Right cardiac atrium (tissue), 5 donors: ENCODE data around the gene CRIM1. TPM values are rescaled to one million over a fixed set of nuclear protein-coding genes. Genes with fewer than 3 reads are reported as not detected.

Experiments
- ATAC-seq, 2 donors: fragments of 200-7000 bp; cut with Tn5 transposase; one replicate each; pipeline versions ENCODE4 v1.8.0 to v1.9.1; 2020; ENCODE audit warnings: moderate library complexity in 2 of 2, mild to moderate bottlenecking in 1 of 2
- DNase-seq, 3 donors: peaks; one replicate each; pipeline ENCODE4 v3.0.0-alpha.2; 2020
- H3K27ac ChIP-seq: one replicate; pipeline ENCODE4 v1.5.1; 2013; ENCODE audit warnings: mild to moderate bottlenecking, low read length, control low read depth, moderate library complexity
- H3K27me3 ChIP-seq: one replicate; pipeline ENCODE4 v1.6.1; 2013; ENCODE audit not compliant: control insufficient read depth, insufficient read depth
- H3K4me1 ChIP-seq: one replicate; pipeline ENCODE4 v1.6.1; 2013; ENCODE audit warnings: low read length; ENCODE audit not compliant: control insufficient read depth, insufficient read depth
- H3K4me3 ChIP-seq: one replicate; pipeline ENCODE4 v1.5.1; 2013; ENCODE audit warnings: low read length, control low read depth
- H3K9me3 ChIP-seq: one replicate; pipeline ENCODE4 v1.6.1; 2013; ENCODE audit warnings: low read length; ENCODE audit not compliant: control insufficient read depth
- WGBS: extraction: QIAGEN DNeasy Blood & Tissue Kit; methylation state at CpG from one replicate; pipeline ENCODE4 v1.1.7; 2013; 5-methylcytosine and 5-hydroxymethylcytosine counted together
- intact Hi-C, 4 donors: fragments of 100-400 bp; cut with DNase I; formaldehyde crosslinking; loops; one replicate each; pipeline versions ENCODE4 v1.11.0 to v1.14.0; 2022 to 2023
- polyA plus RNA-seq: library from polyadenylated mRNA; stranded (reverse); fragments of 200-250 nt; gene quantifications from one replicate; pipeline ENCODE4 v1.2.3, GENCODE V29; 2013
- total RNA-seq, 4 donors: library from RNA; stranded (reverse); fragmentation: NEBNext Ultra II Directional; extraction: Animal tissue kit (Norgen Biotek cat#: 25700); gene quantifications; one replicate each; pipeline ENCODE4 v1.2.1, GENCODE V29; 2021
- donor health status: healthy with polysubstance abuse.
- donor health status: DM: no; HTN: yes; CAD: no.
- donor health status: DM: no; HTN: no; CAD: no.
- donor health status: DM: no; HTN: yes; CAD: no; lungs with severe emphysema.
- donor health status: DM: yes; HTN: yes; CAD: no.

CRIM1 gene
- total and polyA plus RNA-seq, 5 donors, result 10.5 to 34.0 (median 27.7) TPM

DNA sequence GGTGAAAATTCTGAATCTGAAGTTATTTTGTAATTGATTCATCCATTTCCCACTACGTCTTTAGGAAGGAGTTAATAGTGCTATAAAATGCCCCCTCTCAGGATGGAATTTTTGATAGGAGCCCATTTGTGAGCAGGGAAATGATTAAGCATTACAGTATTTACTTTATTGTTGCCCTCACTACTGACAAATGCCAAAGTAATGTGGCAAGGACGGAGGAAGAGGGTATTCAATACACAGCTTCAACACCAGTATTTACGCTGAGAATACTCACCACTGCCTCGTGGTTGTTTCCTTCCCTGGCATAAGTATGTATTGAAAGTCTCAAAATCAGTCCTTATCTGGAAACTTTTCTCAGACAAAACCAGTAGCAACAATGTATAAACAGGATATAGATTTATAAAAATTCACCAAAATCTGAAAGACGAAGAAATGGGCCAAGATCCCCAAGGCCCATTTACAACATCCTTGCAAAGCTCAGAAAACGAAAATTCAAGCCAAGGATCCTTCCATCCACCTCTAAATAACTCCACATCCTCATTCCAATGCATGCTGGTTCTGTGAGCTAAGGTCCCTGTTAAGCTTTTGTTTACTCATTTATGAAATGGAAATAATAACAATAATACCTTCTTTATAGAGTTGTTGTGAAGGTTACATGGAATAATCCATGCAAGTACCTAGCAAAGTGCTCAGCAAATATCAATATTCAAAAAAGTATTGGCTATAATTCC lies 213.1 kb downstream of the CRIM1 start:
- 74% methylated on average over 6 of the region's 6 CpGs for WGBS
- no peak for ATAC-seq
- no peak overlapping the region for H3K4me3 ChIP-seq

GRCh38 chr2:36569267-36569856 lies 213.8 kb downstream of the CRIM1 start:
- no peak overlapping the region for H3K27ac ChIP-seq
- H3K4me3 ChIP-seq, result no peak overlapping the region
- no peaks in the 10 kb centered on the region for H3K27me3 ChIP-seq
- ATAC-seq, result no peak
- no peaks in the 10 kb centered on the region for H3K9me3 ChIP-seq
- 69% methylated on average over 3 of the region's 3 CpGs for WGBS
- H3K4me1 ChIP-seq, result peaks cover 2% of the 10 kb centered on the region
- DNase-seq, result no peak
- intact Hi-C loops, result no loop called here

More for the DNA sequence above, 213.1 kb downstream of the CRIM1 start:
- peaks cover 2% of the 10 kb centered on the region for H3K4me1 ChIP-seq
- no peak for DNase-seq
- H3K9me3 ChIP-seq, result no peaks in the 10 kb centered on the region
- H3K27ac ChIP-seq, result no peak overlapping the region
- intact Hi-C loops, result no loop called here
- no peaks in the 10 kb centered on the region for H3K27me3 ChIP-seq

- Histone ChIP-seq H3K4me1 (peaks cover 2% of the 10 kb centered on the region), H3K27me3 (no peaks in the 10 kb centered on the region), H3K27ac (no peak overlapping the region), H3K4me3 (no peak overlapping the region), H3K9me3 (no peaks in the 10 kb centered on the region)
- DNase-seq (no peak), ATAC-seq (no peak)
- WGBS, result 91% methylated on average over 1 of the region's 1 CpG
- intact Hi-C loops, result no loop called here
Measured at GRCh38 chr2:36570416-36570815, 214.8 kb downstream of the CRIM1 start.

GRCh38 chr2:36572054-36572718 lies 216.6 kb downstream of the CRIM1 start:
- H3K4me1 ChIP-seq, result peaks cover 2% of the 10 kb centered on the region
- no peaks in the 10 kb centered on the region for H3K9me3 ChIP-seq
- H3K4me3 ChIP-seq, result no peak overlapping the region
- 72% methylated on average over 3 of the region's 3 CpGs for WGBS
- intact Hi-C loops, result no loop called here
- DNase-seq (no peak), ATAC-seq (no peak)
- no peaks in the 10 kb centered on the region for H3K27me3 ChIP-seq
- no peak overlapping the region for H3K27ac ChIP-seq

GRCh38 chr2:36572719-36573059 lies 217.1 kb downstream of the CRIM1 start:
- no peaks in the 10 kb centered on the region for H3K27me3 ChIP-seq
- no peak overlapping the region for H3K4me3 ChIP-seq
- intact Hi-C loops, result no loop called here
- H3K27ac ChIP-seq, result no peak overlapping the region
- no peaks in the 10 kb centered on the region for H3K9me3 ChIP-seq
- H3K4me1 ChIP-seq, result peaks cover 2% of the 10 kb centered on the region
- WGBS, result 82% methylated on average over 4 of the region's 4 CpGs
- DNase-seq (no peak), ATAC-seq (no peak)

- no peak overlapping the region for H3K4me3 ChIP-seq
- intact Hi-C loops, result no loop called here
- 98% methylated on average over 1 of the region's 1 CpG for WGBS
- H3K4me1 ChIP-seq, result peaks cover 2% of the 10 kb centered on the region
- no peaks in the 10 kb centered on the region for H3K9me3 ChIP-seq
- no peaks in the 10 kb centered on the region for H3K27me3 ChIP-seq
- H3K27ac ChIP-seq, result no peak overlapping the region
- DNase-seq (no peak), ATAC-seq (no peak)
Measured at GRCh38 chr2:36573165-36573564, 217.6 kb downstream of the CRIM1 start.

GRCh38 chr2:36574560-36574959 lies 219.0 kb downstream of the CRIM1 start:
- WGBS, result 95% methylated on average over 2 of the region's 2 CpGs
- Histone ChIP-seq H3K4me3 (no peak overlapping the region), H3K9me3 (no peaks in the 10 kb centered on the region), H3K27ac (no peak overlapping the region), H3K4me1 (peaks cover 2% of the 10 kb centered on the region), H3K27me3 (no peaks in the 10 kb centered on the region)
- ATAC-seq (no peak), DNase-seq (no peak)
- intact Hi-C loops, result no loop called here

DNA sequence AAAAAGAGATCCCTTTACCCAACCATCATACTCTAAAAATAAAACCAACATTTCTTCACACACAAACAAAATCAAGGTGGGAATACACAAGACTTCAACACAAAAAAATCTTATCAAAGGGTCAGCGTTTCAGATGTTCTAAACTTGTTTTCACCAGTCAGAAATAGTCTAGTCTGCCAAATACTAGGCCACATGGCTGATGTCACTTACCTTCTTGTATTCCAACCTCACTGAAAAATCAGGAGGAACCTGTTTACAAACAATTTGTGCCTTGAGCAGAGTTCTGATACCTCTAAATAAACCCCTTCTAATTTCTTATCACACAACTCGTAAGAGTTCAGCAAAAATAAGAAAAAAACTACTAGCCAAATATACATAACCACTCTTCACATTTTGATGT lies 222.3 kb downstream of the CRIM1 start:
- WGBS, result 85% methylated on average over 2 of the region's 2 CpGs
- Histone ChIP-seq H3K27ac (no peak overlapping the region), H3K4me1 (no peaks in the 10 kb centered on the region), H3K4me3 (no peak overlapping the region), H3K27me3 (no peaks in the 10 kb centered on the region), H3K9me3 (no peaks in the 10 kb centered on the region)
- intact Hi-C loops, result no loop called here
- DNase-seq (no peak), ATAC-seq (no peak)

DNA sequence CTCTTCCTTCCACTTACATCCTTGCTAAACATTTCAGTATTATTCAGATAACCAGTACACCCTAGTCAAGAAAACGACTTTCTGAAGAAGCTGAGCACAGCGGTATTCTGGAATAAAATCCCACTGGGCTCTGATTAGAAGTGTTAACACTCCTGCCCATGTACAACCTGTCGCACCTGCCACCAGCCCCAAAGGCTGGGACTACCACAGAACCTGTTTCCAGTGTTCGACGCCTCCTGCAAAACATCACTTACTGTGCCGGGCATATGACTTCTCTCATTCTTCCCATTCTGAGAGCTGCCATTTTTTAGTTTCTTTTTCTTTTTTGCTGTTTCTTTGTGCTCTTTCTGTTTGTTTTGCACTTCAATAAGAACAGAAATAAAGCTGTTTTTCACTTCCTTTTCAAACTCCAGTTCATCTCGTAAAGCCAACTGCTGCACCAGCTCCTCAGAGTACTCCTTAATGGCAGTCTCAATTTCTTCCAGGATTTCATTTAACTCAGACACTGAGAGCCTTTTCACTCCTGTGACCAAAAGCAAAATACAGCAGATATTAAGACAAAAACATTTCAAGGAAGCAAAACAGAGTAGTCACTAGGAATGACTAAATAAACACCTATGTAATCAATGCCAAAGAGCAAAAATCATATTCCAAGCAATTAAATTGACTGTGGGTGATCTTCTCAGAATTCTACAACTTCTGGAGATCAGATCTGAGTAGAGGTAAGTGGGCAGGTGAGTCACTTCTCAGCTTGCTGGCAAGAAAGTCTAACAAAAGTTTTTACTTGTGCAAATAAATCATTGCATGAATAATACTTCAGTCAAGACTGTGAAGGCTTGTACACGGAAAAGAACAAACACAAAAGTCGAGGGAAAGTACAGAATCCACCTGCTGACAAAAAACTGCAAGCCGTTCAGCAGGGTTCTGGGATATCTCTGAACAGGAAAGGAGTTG lies 223.0 kb downstream of the CRIM1 start:
- intact Hi-C loops, result no loop called here
- no peak for DNase-seq
- ATAC-seq, result no peak
- no peak overlapping the region for H3K4me3 ChIP-seq
- no peaks in the 10 kb centered on the region for H3K4me1 ChIP-seq
- 91% methylated on average over 10 of the region's 10 CpGs for WGBS
- no peaks in the 10 kb centered on the region for H3K9me3 ChIP-seq
- no peak overlapping the region for H3K27ac ChIP-seq
- H3K27me3 ChIP-seq, result no peaks in the 10 kb centered on the region

GRCh38 chr2:36579297-36579664 lies 223.7 kb downstream of the CRIM1 start:
- intact Hi-C loops, result no loop called here
- H3K27ac ChIP-seq, result no peak overlapping the region
- H3K4me3 ChIP-seq, result no peak overlapping the region

DNA sequence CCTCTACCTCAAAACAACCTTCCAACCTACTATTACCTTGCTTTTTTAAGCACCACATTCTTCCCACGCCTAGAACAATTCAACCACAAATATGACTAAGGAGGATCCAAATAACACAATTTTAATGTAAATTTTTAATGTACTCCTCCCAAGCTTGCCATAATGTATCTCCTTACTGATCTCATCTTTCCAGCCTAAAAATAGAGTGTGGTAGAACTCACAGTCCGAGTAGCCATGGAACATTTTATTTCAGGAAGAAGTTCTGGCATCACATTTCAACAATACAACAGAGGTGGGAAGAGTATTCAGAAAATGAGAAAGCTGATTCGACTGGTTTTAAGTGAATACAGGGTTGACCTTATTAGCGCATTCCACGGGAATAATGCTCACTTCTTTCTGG lies 227.0 kb downstream of the CRIM1 start:
- 80% methylated on average over 5 of the region's 5 CpGs for WGBS
- no peaks in the 10 kb centered on the region for H3K27me3 ChIP-seq
- H3K4me1 ChIP-seq, result no peaks in the 10 kb centered on the region
- DNase-seq (no peak), ATAC-seq (no peak)
- no peak overlapping the region for H3K27ac ChIP-seq
- intact Hi-C loops, result no loop called here
- no peaks in the 10 kb centered on the region for H3K9me3 ChIP-seq
- no peak overlapping the region for H3K4me3 ChIP-seq

More at GRCh38 chr2:36579297-36579664, 223.7 kb downstream of the CRIM1 start:
- no peak for DNase-seq
- no peaks in the 10 kb centered on the region for H3K4me1 ChIP-seq
- ATAC-seq, result no peak
- no peaks in the 10 kb centered on the region for H3K9me3 ChIP-seq
- H3K27me3 ChIP-seq, result no peaks in the 10 kb centered on the region
